Activated T-helper 17 cell treated with anti-CD3 and anti-CD28 coated beads, Interleukin-2, amount 50 U/mL, for 72 hours (primary cell): ENCODE results near the gene EIF4B. TPM values are rescaled to one million over a fixed set of nuclear protein-coding genes. Genes with fewer than 3 reads are reported as not detected.

Experiments
- ATAC-seq: fragments of 150-1000 bp; cut with Tn5 transposase; replicated peaks from 2 replicates; pipeline ENCODE4 v1.10.0; 2021; ENCODE audit warnings: mild to moderate bottlenecking, moderate library complexity
- H3K27ac Mint-ChIP-seq: one replicate; pipeline ENCODE4 v1.8.0; 2022; ENCODE audit warnings: mixed read lengths
- H3K27me3 Mint-ChIP-seq: one replicate; pipeline ENCODE4 v1.8.0; 2022; ENCODE audit warnings: mixed read lengths
- H3K36me3 Mint-ChIP-seq: one replicate; pipeline ENCODE4 v1.8.0; 2022; ENCODE audit warnings: low read depth, mild to moderate bottlenecking, mixed read lengths
- H3K4me1 Mint-ChIP-seq: one replicate; pipeline ENCODE4 v1.8.0; 2022; ENCODE audit warnings: mixed read lengths
- H3K4me3 Mint-ChIP-seq: one replicate; pipeline ENCODE4 v1.8.0; 2022; ENCODE audit warnings: mild to moderate bottlenecking, mixed read lengths
- H3K9me3 Mint-ChIP-seq: one replicate; pipeline ENCODE4 v1.8.0; 2022; ENCODE audit warnings: mixed read lengths
- total RNA-seq, 2 donors: library from RNA; stranded (reverse); gene quantifications; one replicate each; pipeline ENCODE4 v1.2.3, GENCODE V29; 2022

Gene EIF4B
- total RNA-seq, 2 donors from 2014 or later, result 536 to 964 TPM

GRCh38 chr12:53063708-53064612, 57.7 kb downstream of the EIF4B start:
- peak overlapping the region; percentile 70 for H3K27ac Mint-ChIP-seq
- peaks cover 50% of the 10 kb centered on the region for H3K36me3 Mint-ChIP-seq
- H3K4me1 Mint-ChIP-seq, result peaks cover 9% of the 10 kb centered on the region
- H3K9me3 Mint-ChIP-seq, result no peaks in the 10 kb centered on the region
- H3K27me3 Mint-ChIP-seq, result no peaks in the 10 kb centered on the region
- no peak overlapping the region for H3K4me3 Mint-ChIP-seq
- ATAC-seq, result no peak

DNA sequence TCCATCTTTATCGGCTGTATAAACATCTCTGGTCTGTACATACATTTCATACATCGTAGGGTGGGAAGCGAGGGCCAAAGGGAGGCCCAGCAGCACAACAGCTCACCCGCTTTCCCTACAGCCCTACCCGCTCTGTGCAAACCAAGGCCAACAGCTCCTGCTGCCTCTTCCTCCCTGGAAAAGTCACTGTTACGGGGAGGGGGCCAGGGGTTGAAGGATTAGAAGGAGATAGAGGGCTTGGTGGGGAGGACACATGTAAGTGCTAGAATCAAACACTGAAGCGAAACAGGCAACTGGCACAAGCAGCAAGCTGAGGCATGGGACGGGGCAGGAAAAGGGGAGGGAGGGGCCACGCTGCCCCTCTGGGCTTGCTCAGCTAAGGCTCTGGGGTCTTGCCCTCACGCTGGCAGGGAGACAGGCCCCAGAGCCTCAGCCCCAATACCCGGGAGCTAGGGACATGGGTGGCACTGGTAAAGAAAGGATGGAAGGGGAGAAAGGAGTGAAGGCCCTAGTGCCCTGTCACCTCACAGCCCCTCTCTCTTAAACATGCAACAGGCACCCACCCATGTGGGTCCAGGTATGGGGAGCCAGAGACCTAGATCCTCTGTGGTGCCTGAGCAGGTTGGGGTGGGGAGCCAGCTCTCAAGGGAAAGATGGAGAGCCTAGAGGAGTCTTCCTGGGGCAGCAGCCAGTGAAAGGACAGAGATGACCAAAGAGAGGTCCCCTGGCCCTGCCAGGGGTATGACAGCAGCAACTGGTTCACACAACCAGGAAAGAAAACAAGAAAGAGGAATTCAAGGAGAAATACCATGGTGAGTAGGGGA, 58.6 kb downstream of the EIF4B start:
- H3K36me3 Mint-ChIP-seq, result peaks cover 50% of the 10 kb centered on the region
- ATAC-seq, result no peak

GRCh38 chr12:53065470-53065869, 59.2 kb downstream of the EIF4B start:
- ATAC-seq, result no peak
- Mint-ChIP-seq H3K9me3 (no peaks in the 10 kb centered on the region), H3K4me3 (no peak overlapping the region), H3K27me3 (no peaks in the 10 kb centered on the region), H3K27ac (peak overlapping the region; percentile 70), H3K36me3 (peaks cover 54% of the 10 kb centered on the region), H3K4me1 (peaks cover 9% of the 10 kb centered on the region)

More for the DNA sequence above, 58.6 kb downstream of the EIF4B start:
- Mint-ChIP-seq H3K27ac (peak overlapping the region; percentile 70), H3K4me3 (no peak overlapping the region), H3K9me3 (no peaks in the 10 kb centered on the region), H3K27me3 (no peaks in the 10 kb centered on the region), H3K4me1 (peaks cover 9% of the 10 kb centered on the region)

- Mint-ChIP-seq H3K4me1 (peaks cover 9% of the 10 kb centered on the region), H3K27me3 (no peaks in the 10 kb centered on the region), H3K36me3 (peaks cover 61% of the 10 kb centered on the region), H3K9me3 (no peaks in the 10 kb centered on the region), H3K4me3 (no peak overlapping the region), H3K27ac (peak overlapping the region; percentile 67)
- ATAC-seq, result peak; percentile 76
Observed at GRCh38 chr12:53065975-53066931, 60.0 kb downstream of the EIF4B start.

DNA sequence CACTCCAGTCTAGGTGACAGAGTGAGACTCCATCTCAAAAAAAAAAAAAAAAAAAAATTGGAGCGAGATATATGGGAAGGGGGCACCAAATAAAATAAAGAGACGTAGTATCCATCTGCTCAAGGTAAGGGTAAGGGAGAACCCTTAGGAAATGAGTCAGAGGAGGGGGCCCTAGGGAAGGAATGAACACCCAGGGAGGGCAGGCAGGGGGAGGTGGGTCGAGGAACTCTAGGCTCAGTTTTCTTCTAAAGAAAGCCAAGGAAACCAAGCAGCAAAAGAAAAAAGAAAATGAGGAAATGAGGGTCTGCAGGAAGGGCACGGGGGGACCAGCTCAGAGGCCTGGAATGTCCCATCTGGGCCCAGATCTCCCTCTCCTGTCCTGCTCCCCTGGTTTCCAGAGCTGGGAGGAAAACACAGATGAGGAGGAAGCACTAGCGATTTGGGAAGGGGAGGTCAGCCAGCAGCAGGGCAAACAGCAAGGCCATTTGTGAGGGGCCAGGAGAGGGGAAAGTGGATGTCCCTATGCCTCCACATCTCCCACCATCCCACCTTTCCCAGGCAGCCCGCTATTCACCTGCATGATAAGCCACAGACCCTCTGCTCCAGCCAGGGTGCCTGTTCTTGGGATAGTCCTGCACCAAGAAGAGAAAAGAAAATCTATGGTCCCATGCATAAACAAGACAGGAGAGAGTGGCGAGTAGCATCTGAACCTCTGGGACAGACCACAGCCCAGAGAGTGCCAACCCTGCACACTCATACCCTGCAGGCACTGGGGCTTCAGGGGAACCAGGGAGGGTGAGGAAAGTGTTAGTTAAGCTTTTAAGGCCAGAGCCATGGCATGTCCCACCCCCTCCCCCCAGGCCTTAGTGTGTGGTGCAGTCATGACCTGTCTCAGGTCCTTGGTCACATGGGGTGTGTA, 61.1 kb downstream of the EIF4B start:
- ATAC-seq, result peak; percentile 24
- Mint-ChIP-seq H3K27me3 (no peaks in the 10 kb centered on the region), H3K9me3 (no peaks in the 10 kb centered on the region), H3K4me1 (peaks cover 9% of the 10 kb centered on the region), H3K27ac (peak overlapping the region; percentile 67), H3K36me3 (peaks cover 72% of the 10 kb centered on the region), H3K4me3 (no peak overlapping the region)

GRCh38 chr12:53067993-53068770, 61.9 kb downstream of the EIF4B start:
- H3K9me3 Mint-ChIP-seq, result no peaks in the 10 kb centered on the region
- no peak for ATAC-seq
- H3K36me3 Mint-ChIP-seq, result peaks cover 81% of the 10 kb centered on the region
- peak overlapping the region; percentile 62 for H3K27ac Mint-ChIP-seq
- H3K4me3 Mint-ChIP-seq, result no peak overlapping the region
- no peaks in the 10 kb centered on the region for H3K27me3 Mint-ChIP-seq
- peaks cover 13% of the 10 kb centered on the region for H3K4me1 Mint-ChIP-seq

DNA sequence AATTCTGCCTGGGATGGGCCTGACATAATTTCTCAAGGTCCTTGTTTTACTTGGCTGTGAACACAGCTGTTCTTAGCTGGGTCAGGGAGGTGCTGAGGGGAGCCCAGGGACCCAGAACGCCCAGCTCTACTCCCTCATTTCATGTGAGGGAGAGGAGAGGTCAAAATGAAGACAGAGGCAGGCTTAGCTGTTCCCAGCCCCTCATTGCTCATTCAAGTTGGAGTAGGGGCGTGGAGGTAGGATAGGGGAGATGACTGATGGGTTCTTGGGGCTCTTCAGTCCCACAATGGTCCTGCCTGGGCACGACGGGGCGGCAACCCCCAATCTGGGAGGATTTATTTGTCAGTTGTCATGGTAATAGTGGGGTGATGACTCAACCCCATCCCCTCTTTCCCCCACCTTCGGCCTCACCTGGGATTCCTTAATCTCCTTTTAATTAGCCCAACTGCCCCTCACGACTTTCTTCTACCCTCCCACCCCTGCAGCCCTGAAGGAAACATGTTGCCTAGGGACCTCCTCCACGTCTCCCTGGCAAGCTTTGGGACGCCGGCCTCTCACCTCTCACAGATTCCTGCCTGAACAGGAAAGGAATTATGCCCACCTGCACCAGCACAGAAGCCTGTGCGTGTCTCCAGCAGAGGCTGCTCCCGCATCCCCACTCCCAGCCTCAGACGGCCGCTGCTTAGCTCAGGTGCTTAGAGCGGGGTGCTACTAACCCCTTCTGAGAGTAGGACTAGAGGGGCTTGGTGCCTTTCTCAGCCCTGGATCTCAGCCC, 62.7 kb downstream of the EIF4B start:
- Mint-ChIP-seq H3K4me3 (no peak overlapping the region), H3K4me1 (peaks cover 13% of the 10 kb centered on the region), H3K9me3 (no peaks in the 10 kb centered on the region), H3K27me3 (no peaks in the 10 kb centered on the region), H3K36me3 (peaks cover 82% of the 10 kb centered on the region), H3K27ac (peak overlapping the region; percentile 62)
- no peak for ATAC-seq

DNA sequence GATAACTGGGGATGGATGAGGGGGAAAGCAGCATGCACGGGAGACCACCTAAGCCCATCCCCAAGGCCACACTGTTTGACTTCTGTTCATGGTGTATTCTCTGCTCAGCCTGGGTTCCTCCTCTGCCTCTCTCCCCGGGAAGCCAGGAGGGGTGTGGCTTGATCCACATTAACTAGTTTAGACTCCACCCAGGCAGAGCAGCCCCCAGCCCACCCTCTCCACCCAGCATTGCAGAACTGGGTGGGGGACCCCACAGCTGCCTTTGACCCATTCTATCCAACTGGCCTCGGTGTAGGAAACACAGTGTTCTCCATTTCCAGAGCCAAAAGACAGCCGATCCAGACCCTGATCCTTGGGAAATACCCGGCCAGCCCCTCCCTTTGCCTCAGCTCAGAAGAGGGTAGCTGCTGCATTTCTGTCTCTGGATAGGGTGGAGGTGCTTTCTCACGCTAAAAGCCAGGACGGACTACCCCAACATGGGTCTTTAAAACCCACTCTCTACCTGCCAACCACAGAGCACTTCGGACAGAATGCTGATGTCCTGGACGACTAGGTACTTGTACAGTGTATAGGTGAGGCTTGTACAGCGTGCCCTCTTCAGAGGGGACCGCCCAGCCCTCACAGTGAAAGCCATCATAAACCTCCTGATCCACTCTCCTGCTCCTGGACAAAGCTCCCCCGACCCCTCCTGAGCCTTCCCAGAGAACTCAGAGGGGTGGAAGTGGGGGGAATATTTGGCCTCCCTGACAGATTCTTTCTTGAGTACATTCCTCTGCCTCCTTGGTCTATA, 63.6 kb downstream of the EIF4B start:
- peaks cover 84% of the 10 kb centered on the region for H3K36me3 Mint-ChIP-seq
- H3K27ac Mint-ChIP-seq, result peak overlapping the region; percentile 62
- peaks cover 20% of the 10 kb centered on the region for H3K4me1 Mint-ChIP-seq
- ATAC-seq, result no peak
- no peak overlapping the region for H3K4me3 Mint-ChIP-seq
- H3K9me3 Mint-ChIP-seq, result no peaks in the 10 kb centered on the region
- no peaks in the 10 kb centered on the region for H3K27me3 Mint-ChIP-seq

DNA sequence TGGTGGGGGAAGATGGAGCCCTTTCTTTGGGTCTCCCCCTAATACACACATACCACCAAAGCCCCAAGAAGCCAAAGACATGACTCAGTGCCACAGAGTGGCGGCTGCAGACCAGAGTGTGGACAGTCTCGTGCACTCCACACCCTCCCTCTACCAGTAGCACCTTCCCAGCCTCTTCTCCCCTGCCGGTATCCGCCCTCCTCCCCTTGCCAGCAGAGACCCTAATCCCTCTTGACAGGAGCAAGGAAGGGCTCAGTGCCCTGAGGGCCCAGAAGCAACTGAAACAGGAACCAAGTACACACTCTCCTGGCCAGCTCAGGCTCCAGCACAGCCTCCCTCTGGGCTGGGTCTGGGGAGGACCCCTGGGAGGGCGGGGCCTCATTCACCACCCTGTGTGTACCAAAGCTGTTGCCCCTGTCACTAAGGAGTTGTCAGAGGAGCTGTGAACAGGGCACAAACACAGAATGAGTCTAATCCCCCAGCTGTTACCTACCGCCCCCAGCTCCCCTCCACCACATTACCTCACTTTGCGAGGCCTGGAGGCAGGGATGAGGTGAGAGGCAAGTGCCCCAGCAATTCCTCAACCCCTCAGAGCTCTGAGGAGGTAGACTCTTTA, 64.7 kb downstream of the EIF4B start:
- H3K9me3 Mint-ChIP-seq, result no peaks in the 10 kb centered on the region
- H3K4me3 Mint-ChIP-seq, result no peak overlapping the region
- no peaks in the 10 kb centered on the region for H3K27me3 Mint-ChIP-seq
- peaks cover 84% of the 10 kb centered on the region for H3K36me3 Mint-ChIP-seq
- peak overlapping the region; percentile 56 for H3K27ac Mint-ChIP-seq
- H3K4me1 Mint-ChIP-seq, result peaks cover 23% of the 10 kb centered on the region
- no peak for ATAC-seq

- Mint-ChIP-seq H3K4me3 (no peak overlapping the region), H3K27ac (peak overlapping the region; percentile 78), H3K36me3 (peaks cover 84% of the 10 kb centered on the region), H3K4me1 (peaks cover 16% of the 10 kb centered on the region), H3K9me3 (no peaks in the 10 kb centered on the region), H3K27me3 (no peaks in the 10 kb centered on the region)
- ATAC-seq, result no peak
Observed at GRCh38 chr12:53071591-53072551, 65.6 kb downstream of the EIF4B start.
